ENCODE data around the gene LENG8.
"Not testable (repeated sequence)": the region's sequence is repeated elsewhere in the genome, so short reads cannot be mapped to it uniquely, and the experiment has no call there.

LENG8 gene

GRCh38 chr19:54493967-54494585 lies 45.1 kb downstream of the LENG8 start:
- H3K4me3 Mint-ChIP-seq: no peak overlapping the region
- no peaks in the 10 kb centered on the region for H3K9me3 Mint-ChIP-seq
- H3K27ac Mint-ChIP-seq: no peak overlapping the region
- peaks cover 18% of the 10 kb centered on the region for H3K4me1 Mint-ChIP-seq
- ATAC-seq (no peak), DNase-seq (ENCODE audit: low spot score in 2 of 2) (no peak)
- H3K36me3 Mint-ChIP-seq: no peaks in the 10 kb centered on the region

GRCh38 chr19:54495284-54495683 lies 46.3 kb downstream of the LENG8 start:
- not testable (repeated sequence) for H3K4me3 Mint-ChIP-seq, ATAC-seq, H3K27ac Mint-ChIP-seq

GRCh38 chr19:54497747-54498450 lies 48.9 kb downstream of the LENG8 start:
- ATAC-seq: peak; percentile 74
- not testable (repeated sequence) for H3K27ac Mint-ChIP-seq; H3K4me3 Mint-ChIP-seq; DNase-seq (ENCODE audit: low spot score in 2 of 2); H3K9me3 Mint-ChIP-seq; H3K36me3 Mint-ChIP-seq
- peaks cover 17% of the 10 kb centered on the region for H3K4me1 Mint-ChIP-seq

More at GRCh38 chr19:54495284-54495683, 46.3 kb downstream of the LENG8 start:
- not testable (repeated sequence) for DNase-seq (ENCODE audit: low spot score in 2 of 2); H3K9me3 Mint-ChIP-seq; H3K36me3 Mint-ChIP-seq
- peaks cover 18% of the 10 kb centered on the region for H3K4me1 Mint-ChIP-seq

GRCh38 chr19:54498451-54498772 lies 49.4 kb downstream of the LENG8 start:
- not testable (repeated sequence) for DNase-seq (ENCODE audit: low spot score in 2 of 2); H3K27ac Mint-ChIP-seq; H3K9me3 Mint-ChIP-seq; H3K36me3 Mint-ChIP-seq; H3K4me3 Mint-ChIP-seq
- H3K4me1 Mint-ChIP-seq: peaks cover 17% of the 10 kb centered on the region
- peak; percentile 24 for ATAC-seq

- peak within 1 kb of the TSS; percentile 26 for H3K4me3 Mint-ChIP-seq
- ATAC-seq (peak; percentile 73), DNase-seq (ENCODE audit: low spot score in 2 of 2) (no peak)
- no peaks in the 10 kb centered on the region for H3K9me3 Mint-ChIP-seq
- no peaks in the 10 kb centered on the region for H3K36me3 Mint-ChIP-seq
- H3K27ac Mint-ChIP-seq: no peak within 1 kb of the TSS
- H3K4me1 Mint-ChIP-seq: peaks cover 39% of the 10 kb centered on the region
Measured at GRCh38 chr19:54502518-54503048, 53.6 kb downstream of the LENG8 start, which contains the start of gene LAIR2. LAIR2 (plus strand) TSS chr19:54502831; CDS start chr19:54502919, 88 bp downstream.

GRCh38 chr19:54505542-54505941 lies 56.5 kb downstream of the LENG8 start:
- not testable (repeated sequence) for H3K4me3 Mint-ChIP-seq; DNase-seq (ENCODE audit: low spot score in 2 of 2); ATAC-seq; H3K36me3 Mint-ChIP-seq; H3K9me3 Mint-ChIP-seq; H3K27ac Mint-ChIP-seq
- peaks cover 41% of the 10 kb centered on the region for H3K4me1 Mint-ChIP-seq

GRCh38 chr19:54506079-54506478 lies 57.1 kb downstream of the LENG8 start:
- no peak for ATAC-seq
- Mint-ChIP-seq H3K36me3 (no peaks in the 10 kb centered on the region), H3K27ac (peak overlapping the region; percentile 21), H3K9me3 (no peaks in the 10 kb centered on the region), H3K4me3 (peak overlapping the region; percentile 43), H3K4me1 (peaks cover 41% of the 10 kb centered on the region)
- no peak for DNase-seq (ENCODE audit: low spot score in 2 of 2)

- ATAC-seq: peak; percentile 16
- DNase-seq (ENCODE audit: low spot score in 2 of 2): not testable (repeated sequence)
- H3K27ac Mint-ChIP-seq: peak overlapping the region; percentile 45
Measured at GRCh38 chr19:54507038-54507717, 58.2 kb downstream of the LENG8 start.

GRCh38 chr19:54507824-54508223 lies 58.8 kb downstream of the LENG8 start:
- Mint-ChIP-seq H3K4me1 (peaks cover 35% of the 10 kb centered on the region), H3K9me3 (no peaks in the 10 kb centered on the region), H3K36me3 (no peaks in the 10 kb centered on the region), H3K27ac (no peak overlapping the region), H3K4me3 (peak overlapping the region; percentile 43)
- DNase-seq (ENCODE audit: low spot score in 2 of 2) (no peak), ATAC-seq (no peak)

More at GRCh38 chr19:54507038-54507717, 58.2 kb downstream of the LENG8 start:
- not testable (repeated sequence) for H3K36me3 Mint-ChIP-seq, H3K9me3 Mint-ChIP-seq
- Mint-ChIP-seq H3K4me3 (peak overlapping the region; percentile 43), H3K4me1 (peaks cover 41% of the 10 kb centered on the region)

- not testable (repeated sequence) for ATAC-seq; H3K9me3 Mint-ChIP-seq; H3K4me3 Mint-ChIP-seq; H3K36me3 Mint-ChIP-seq; H3K27ac Mint-ChIP-seq; DNase-seq (ENCODE audit: low spot score in 2 of 2)
- H3K4me1 Mint-ChIP-seq: peaks cover 35% of the 10 kb centered on the region
Measured at GRCh38 chr19:54508487-54508886, 59.5 kb downstream of the LENG8 start.

- not testable (repeated sequence) for H3K9me3 Mint-ChIP-seq; H3K36me3 Mint-ChIP-seq; H3K4me3 Mint-ChIP-seq; DNase-seq (ENCODE audit: low spot score in 2 of 2); H3K27ac Mint-ChIP-seq
- ATAC-seq: peak; percentile 71
- H3K4me1 Mint-ChIP-seq: peaks cover 35% of the 10 kb centered on the region
Measured at GRCh38 chr19:54509200-54509940, 60.4 kb downstream of the LENG8 start.
